ENCODE results near the gene FADS1.

FADS1 gene

GRCh38 chr11:61776561-61777075 is 40.2 kb downstream of the FADS1 start:
- peak; percentile 68 for DNase-seq (ENCODE audit: low spot score)

GRCh38 chr11:61775606-61776554 is 40.9 kb downstream of the FADS1 start:
- no peak for DNase-seq (ENCODE audit: low spot score)

GRCh38 chr11:61775106-61775505 is 41.7 kb downstream of the FADS1 start:
- no peak for DNase-seq (ENCODE audit: low spot score)

DNA sequence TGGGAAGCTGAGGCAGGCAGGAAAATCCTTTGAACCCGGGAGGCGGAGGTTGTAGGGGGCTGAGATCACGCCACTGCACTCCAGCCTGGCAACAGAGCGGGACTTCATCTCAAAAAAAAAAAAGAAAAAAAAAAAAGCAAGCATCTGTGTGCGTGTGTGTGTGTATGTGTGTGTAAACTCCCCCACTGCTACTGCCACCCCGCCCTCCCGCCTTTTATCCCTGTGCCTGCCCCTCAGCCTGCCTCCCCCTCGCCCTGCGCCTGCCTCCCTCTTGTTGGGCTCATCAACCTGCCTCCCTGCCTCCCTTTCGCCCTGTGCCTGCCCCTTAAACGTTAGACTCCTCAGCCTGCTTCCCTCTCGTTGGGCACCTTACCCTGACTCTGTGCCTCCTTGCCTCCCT is 42.4 kb downstream of the FADS1 start:
- DNase-seq (ENCODE audit: low spot score) = no peak

DNA sequence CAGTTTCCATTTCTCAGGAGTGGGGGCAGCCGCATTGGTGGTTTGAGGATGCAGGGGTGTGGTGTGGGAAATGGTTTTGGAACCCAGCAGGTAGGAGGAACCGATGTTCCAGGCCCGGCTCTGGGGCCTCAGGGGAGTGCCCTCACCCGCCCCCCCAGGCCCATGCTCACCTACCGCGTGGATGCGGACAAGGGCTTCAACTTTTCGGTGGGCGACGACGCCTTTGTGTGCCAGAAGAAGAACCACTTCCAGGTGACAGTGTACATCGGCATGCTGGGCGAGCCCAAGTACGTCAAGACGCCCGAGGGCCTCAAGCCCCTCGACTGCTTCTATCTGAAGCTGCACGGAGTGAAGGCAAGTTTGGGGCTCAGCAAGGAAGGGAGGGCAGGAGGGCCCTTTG is 43.0 kb downstream of the FADS1 start:
- DNase-seq (ENCODE audit: low spot score) = no peak

DNA sequence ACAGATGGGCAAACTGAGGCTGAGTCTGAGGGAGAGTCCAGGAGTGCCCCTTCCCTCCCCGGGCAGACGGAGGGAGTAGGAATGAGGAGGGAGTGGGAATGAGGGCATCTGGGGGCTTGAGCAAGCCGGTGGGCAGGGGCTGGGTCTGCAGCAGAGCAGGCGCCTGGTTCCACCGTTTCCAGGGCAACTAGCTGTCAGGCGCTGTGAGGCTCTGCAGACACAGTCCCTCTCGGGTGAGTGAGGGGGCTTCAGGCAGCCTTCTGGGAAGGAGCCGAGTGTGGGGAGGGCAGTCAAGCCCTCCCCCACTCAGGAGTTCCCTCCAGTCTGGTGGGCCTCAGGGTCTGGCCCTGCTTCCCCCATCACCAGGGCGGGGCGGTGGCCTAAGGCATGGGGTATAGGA is 43.4 kb downstream of the FADS1 start:
- DNase-seq (ENCODE audit: low spot score) = no peak

DNA sequence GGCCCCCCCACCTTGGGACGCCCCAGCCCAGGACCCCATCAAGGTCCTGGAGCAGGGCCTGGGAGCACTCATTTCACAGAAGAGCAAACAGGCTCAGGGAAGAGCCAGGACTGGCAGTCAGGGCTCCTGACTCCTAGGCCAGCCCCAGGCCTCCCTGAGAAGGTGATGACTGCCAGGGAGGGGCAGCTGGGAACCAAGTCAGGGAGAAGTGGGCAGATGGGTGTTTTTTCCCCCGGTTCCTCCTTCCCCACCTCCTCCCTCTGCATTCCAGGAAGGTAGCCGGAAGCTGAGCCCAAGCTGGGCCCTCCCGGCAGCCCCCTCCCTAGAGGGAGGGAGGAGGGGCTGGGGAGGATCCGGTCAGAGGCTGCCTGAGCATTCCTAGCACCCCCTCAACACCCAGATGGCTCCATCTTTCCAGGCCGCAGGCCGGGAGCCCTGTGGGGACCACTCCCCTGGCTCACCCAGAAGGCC is 44.8 kb downstream of the FADS1 start:
- no peak for DNase-seq (ENCODE audit: low spot score)

DNA sequence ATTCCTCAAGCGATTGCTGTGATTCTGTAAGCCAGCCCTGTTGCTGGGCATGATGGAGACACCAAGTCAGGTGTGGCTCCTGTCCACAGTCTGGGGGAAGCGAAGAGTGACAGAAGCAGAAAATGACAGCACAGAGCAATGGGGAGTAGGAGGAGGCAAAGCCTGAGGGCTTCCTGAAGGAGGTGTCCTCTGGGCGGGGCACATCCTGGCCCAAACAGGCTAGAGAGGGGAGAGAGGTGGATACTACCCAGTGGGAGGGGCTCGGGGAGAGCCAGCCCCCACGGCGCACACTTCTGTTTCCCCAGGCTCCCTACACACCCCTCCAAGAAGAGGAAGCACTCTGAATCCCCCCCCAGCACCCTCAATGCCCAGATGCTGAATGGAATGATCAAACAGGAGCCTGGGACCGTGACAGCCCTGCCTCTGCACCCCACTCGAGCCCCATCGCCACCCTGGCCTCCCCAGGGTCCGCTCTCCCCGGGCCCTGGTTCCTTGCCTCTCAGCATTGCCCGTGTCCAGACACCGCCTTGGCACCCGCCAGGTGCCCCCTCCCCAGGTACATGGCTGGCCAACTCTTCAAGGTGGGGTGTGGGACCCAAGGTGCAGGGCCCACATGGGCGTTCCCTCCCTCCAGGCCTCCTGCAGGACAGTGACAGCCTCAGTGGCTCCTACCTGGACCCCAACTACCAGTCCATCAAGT is 45.5 kb downstream of the FADS1 start:
- DNase-seq (ENCODE audit: low spot score) = no peak

DNA sequence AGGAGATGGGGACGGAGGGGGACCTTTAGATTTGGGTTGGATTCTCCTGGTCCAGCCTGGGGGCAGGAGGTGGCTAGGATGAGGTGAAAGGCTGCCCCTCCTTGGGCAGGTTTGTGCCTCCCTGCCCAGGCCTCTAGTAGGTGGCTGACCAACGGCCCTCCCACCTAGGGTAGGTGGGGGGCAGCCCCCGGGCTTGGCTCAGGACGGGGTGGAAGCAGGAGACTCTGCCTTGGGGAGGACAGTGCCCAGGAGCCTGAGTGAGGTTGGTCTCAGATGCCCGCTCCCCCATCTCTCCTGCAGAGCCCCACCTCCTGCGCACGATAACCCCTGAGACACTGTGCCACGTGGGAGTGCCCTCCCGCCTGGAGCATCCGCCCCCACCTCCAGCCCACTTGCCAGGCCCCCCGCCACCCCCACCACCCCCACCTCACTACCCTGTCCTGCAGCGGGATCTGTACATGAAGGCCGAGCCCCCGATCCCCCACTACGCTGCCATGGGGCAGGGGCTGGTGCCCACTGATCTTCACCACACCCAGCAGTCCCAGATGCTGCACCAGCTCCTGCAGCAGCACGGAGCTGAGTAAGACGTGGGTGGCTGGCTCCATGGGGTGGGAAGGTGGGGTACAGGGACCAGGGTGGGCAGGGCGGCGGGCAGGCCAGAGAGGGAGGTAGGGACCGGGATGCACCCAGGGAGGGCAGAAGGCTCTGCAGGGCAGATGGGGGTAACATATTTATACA is 46.7 kb downstream of the FADS1 start:
- no peak for DNase-seq (ENCODE audit: low spot score)

- no peak for DNase-seq (ENCODE audit: low spot score)
These were observed 47.5 kb downstream of the FADS1 start for GRCh38 chr11:61769169-61769920.

DNA sequence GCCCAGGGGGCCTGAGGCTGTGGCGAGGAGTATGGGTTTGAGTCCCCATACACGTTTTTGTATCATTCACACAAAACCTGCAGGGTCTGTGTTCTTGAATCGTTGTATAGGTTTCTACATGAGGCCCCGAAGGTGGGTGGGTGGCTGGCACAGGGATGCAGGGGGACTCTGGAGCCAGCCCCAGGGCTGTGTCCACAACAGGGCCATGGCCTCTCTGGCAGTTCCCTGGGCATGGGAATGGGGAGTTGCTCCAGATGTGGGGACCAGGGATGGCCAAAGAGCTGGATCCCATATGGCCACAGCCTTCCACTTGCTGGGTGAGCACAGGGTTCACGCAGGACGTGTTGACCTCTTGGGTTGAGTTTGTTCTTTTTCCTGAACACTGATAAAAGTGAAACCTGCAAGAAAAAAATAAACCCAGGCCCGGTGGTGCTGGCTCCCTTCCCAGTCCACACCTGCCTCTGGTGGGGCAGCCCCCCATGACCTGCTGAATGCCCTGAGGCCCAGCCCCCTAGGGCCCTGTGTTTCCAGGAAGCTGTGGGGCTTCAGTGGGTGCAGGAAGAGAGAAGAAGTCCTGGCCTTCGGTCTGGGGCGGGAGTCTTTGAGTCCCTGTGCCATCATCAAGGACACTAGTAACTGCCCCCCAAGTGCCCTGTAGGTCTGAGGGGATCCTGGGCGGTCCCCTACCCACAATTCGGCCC is 48.3 kb downstream of the FADS1 start:
- no peak for DNase-seq (ENCODE audit: low spot score)

DNA sequence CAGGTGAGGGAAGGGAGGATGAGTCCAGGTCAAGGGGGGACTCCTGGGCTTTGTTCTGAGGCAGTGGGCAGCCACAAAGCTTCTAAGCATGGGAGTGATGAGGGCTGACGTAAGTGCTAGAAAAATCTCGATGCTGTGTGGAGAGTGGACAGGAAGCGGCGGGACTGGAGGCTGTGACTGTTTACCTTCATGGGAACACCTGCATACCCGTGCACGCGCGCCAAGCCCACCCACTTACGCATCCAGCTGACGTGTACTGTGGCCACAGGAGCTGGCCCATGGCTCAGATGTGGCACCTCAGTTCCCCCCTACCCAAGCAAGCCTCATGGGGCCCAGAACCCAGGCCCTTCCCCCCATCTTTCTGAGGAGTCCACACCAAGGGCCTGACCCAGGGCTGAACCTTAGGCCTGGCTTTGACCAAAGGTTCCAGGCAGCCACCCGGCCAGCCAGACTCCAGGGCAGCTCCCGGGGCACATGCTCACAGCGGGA is 50.4 kb downstream of the FADS1 start:
- no peak for DNase-seq (ENCODE audit: low spot score)

GRCh38 chr11:61765550-61766253 is 51.1 kb downstream of the FADS1 start:
- DNase-seq (ENCODE audit: low spot score) = no peak

DNA sequence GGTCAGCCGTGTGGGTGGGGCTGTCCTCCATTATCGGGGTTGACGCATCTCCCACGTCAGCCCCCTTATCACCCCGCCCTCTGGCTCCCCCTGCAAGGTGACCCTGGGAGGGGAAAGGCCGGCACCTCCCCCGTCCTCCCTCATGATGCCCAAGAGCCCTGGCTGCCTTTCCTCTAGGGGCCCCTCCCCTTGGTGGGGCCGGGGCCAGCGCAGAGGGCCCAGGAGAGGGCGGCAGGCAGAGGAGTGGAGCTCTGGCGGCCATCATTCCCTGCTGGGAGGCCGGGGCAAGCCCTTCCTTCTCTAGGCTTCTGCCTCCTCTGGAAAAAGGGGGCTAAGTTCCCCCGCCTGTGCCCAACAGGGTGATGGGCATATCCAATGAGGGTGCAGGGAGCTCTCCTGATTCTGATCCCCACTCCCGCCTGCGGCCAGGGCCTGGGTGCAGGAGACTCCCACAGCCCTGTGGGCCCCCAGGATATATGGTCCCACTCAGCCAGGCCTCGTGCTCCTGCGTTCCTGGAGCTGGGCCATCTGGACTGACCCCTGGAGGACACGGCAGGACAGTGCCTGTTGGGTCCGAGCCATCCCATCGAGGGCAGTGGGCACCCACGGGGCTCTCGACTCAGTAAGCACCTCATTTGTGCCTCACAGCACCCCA is 52.1 kb downstream of the FADS1 start:
- no peak for DNase-seq (ENCODE audit: low spot score)

DNA sequence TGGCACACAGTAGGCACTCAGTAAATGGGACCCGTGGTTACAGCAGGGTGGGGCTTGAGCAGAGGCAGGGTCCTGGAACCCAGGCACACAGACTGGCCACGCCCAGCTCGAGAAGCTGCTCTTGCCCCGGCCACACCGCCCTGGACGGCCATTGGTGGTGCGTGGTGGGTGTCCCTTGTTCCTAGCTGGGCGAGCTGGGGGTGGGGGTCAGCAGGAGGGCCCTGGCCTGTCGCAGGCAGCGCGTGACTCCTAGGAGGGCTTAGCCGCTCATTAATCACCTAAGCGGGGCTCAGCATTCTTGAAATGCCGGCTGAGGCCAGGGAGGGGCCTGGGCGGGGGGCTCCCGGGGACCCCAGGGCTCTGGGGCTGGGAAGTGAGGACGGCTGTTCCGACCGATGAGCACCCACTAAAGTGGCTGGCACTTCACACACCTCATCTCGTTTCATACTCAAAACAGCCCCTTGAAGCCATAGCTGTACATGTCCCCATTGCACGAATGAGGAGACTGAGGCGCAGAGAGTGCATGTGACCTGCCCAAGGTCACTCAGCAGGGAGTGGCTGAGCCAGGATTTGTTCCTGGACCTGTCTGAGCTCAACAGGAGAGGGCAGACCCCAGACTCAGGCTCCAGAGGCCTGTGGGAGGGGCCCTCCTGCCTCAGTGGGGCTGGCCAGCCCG is 52.7 kb downstream of the FADS1 start:
- no peak for DNase-seq (ENCODE audit: low spot score)

- no peak for DNase-seq (ENCODE audit: low spot score)
These were observed 54.0 kb downstream of the FADS1 start for GRCh38 chr11:61762798-61763197.

- DNase-seq (ENCODE audit: low spot score) = no peak
These were observed 54.6 kb downstream of the FADS1 start for GRCh38 chr11:61762223-61762615.

GRCh38 chr11:61761440-61762222 is 55.2 kb downstream of the FADS1 start:
- DNase-seq (ENCODE audit: low spot score) = no peak
